Right ventricle myocardium inferior (tissue), 1 donor: Measurements from ENCODE around the gene RAB29. TPM values are rescaled to one million over a fixed set of nuclear protein-coding genes. Genes with fewer than 3 reads are reported as not detected.
"Not testable (repeated sequence)": the region's sequence is repeated elsewhere in the genome, so short reads cannot be mapped to it uniquely, and the experiment has no call there.

Experiments used
- ATAC-seq: fragments of 200-7000 bp; cut with Tn5 transposase; one replicate; pipeline ENCODE4 v1.9.1; 2020; ENCODE audit warnings: mild to moderate bottlenecking, moderate library complexity
- DNase-seq: peaks from one replicate; pipeline ENCODE4 v3.0.0; 2021; ENCODE audit errors: missing footprints
- intact Hi-C: fragments of 100-400 bp; cut with DNase I; formaldehyde crosslinking; loops from one replicate; pipeline ENCODE4 v1.11.0; 2022
- total RNA-seq: library from RNA; stranded (reverse); fragmentation: NEBNext Ultra II Directional; extraction: Animal tissue kit (Norgen Biotek cat#: 25700); gene quantifications from one replicate; pipeline ENCODE4 v1.2.1, GENCODE V29; 2021
- donor health status: DM: no; HTN: yes; CAD: no; lungs with severe emphysema.

The RAB29 gene
- total RNA-seq, 1 donor from 2014 or later: 16.6 TPM

DNA sequence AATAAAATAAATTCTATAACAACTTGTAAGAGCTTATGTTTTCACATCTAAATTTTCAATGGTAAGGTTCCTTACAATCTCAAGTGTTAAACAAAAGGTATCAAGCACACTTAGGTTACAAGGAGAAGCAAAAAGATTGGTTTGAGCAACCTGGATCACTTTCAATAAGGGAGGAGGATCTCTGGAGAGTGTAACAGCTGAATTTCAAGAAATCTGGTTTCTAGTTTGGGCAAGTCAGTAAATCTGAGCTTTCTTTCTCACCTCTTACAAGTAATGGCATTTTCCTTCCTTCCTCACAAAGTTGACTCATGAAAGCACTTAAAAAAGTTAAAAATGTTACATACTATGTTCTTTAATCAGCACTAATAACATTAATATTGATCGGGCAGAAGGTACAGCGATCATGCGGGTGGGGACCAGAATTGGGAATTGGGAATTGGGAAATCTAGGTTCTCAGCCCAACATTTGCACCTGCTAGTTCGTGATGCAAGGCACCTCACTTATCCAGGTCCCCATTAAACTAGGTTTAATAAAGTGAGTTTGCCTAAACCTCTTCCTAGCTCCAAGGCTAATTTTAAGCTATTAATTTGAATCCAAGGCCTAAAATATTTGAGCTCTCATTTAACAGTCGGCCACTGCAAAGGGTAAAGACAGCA, 28.4 kb downstream of the RAB29 start:
- DNase-seq (no peak), ATAC-seq (no peak)
- intact Hi-C loops: no loop called here

DNA sequence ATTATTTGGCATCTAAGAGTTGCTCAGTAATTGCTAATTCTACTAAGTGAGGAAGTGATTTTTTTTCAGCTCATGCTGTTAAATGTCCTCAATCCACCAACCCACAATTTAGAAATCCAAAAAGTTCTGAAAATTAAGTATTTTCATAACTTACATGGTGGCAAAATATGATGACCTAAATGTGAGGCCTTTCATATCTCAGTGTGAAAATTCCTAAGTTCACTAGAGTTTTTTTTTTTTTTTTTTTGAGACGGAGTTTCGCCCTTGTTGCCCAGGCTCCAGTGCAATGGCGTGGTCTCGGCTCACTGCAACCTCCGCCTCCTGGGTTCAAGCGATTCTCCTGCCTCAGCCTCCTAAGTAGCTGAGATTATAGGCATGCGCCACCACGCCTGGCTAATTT, 30.9 kb downstream of the RAB29 start:
- no peak for DNase-seq
- ATAC-seq: no peak
- intact Hi-C loops: no loop called here

DNA sequence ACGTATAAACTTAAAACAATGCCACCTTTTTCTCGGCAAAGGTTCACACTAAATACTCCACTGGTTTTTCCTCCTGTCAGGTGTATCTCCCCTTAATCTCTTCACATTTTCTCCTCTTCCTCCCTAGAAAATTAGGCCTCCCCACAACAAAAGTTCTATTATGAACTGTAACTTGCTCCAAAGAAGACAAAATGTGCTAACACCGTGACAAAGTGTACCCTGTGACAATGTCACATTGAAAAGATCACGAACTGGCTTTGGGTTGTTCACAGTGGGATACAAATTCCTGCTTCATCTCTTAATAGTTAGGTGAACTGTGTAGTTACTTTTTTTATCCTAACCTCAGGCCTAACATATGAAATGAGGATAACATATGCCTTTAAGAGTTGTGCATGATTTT, 31.3 kb downstream of the RAB29 start:
- DNase-seq (no peak), ATAC-seq (no peak)
- intact Hi-C loops: no loop called here

DNA sequence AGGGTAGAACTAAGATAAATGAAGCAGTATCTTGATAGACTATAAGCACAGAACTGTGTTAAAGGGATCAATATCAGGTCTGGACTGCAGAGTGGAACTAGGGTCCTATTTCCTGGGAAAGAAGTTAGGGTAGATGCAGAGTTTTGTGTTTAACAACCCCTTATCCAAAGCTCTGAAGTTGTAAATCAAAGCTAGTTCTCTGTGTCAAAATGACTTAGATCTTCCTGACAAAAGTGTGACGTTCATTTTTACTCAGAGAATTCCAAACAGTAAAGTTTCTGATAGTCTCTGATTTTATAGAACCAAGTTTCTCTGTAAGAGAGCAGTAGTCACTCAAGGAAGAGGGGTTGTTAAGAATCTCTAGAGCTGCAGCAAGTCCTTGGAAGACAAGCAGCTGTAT, 33.6 kb downstream of the RAB29 start:
- ATAC-seq (no peak), DNase-seq (no peak)
- intact Hi-C loops: no loop called here

DNA sequence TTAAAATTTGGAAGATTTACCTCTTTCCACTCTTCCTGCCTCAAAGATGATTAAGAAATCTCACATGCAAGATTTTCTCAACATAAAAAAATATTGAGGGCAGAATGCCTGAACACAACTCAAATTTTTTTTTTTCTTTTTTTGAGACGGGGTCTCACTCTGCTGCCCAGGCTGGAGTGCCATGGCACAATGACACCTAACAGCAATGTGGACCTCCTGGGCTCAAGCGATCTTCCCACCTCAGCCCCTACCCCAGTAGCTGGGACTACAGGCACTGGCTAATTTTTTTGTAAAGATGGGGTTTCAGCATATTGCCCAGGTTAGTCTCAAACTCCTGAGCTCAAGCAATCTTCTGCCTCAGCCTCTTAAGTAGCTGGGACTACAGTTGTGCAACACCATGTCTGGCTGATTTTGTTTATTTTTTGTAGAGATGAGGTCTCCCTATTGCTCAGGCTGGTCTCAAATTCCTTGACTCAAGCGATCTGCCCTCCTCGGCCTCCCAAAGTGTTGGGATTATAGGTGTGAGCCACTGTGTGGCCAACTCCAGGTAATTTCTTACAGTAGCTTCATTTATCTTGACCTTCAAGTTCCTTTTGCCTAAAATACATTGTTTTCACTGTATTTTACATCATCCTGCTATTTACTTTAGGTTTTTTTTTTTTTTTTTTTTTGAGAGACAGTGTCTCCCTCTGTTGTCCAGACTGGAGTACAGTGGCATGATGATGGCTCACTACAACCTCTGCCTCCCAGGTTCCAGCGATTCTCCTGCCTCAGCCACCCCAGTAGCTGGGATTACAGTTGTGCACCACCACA, 35.7 kb downstream of the RAB29 start:
- no peak for ATAC-seq
- DNase-seq: no peak
- intact Hi-C loops: no loop called here

DNA sequence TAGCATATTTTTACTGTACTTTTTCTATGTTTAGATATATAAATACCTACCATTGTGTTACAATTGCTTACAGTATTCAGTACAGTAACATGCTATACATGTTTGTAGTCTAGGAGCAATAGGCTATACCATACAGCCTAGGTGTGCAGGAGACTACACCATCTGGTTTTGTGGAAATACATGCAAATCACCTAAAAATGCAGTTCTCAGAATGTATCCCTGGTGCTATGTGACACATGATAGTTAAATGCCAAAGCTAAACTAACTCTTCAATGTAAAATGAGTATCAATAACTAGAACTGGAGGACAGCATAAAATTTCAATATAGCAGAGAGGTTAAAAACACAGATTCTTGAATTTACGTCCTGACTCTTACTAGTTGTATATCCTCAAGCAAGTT, 40.1 kb downstream of the RAB29 start:
- ATAC-seq (no peak), DNase-seq (no peak)
- intact Hi-C loops: no loop called here

DNA sequence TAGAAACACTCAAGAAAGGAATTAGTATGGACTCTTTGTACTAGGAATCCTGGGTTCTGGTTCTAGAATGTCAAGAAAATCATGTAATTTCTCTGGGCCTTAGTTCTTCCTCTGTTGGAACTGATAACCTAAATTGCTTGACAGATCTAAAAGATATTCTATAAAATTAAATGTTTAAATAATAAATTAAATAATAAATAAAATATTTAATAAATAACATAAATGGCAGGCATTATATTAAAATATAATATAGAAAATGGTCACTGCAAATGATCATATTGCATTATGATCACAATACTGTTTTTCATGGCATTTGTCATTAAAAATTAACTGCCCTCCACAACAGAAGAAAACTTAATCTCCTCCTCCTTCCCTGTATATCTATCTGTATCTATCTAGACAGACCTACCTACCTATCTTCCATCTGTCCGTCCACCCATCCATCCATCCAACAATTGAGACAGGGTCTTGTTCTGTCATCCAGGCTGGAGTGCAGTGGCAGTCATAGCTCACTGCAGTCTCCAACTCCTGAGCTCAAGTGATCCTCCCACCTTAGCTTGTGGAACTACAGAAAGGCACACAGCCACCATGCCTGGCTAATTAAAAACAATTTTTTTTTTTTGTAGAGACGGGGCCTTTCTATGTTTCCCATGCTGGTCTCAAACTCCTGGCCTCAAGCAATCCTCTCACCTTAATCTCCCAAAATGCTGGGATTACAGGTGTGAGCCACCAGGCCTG, 41.7 kb downstream of the RAB29 start:
- DNase-seq (no peak), ATAC-seq (no peak)
- intact Hi-C loops: no loop called here

DNA sequence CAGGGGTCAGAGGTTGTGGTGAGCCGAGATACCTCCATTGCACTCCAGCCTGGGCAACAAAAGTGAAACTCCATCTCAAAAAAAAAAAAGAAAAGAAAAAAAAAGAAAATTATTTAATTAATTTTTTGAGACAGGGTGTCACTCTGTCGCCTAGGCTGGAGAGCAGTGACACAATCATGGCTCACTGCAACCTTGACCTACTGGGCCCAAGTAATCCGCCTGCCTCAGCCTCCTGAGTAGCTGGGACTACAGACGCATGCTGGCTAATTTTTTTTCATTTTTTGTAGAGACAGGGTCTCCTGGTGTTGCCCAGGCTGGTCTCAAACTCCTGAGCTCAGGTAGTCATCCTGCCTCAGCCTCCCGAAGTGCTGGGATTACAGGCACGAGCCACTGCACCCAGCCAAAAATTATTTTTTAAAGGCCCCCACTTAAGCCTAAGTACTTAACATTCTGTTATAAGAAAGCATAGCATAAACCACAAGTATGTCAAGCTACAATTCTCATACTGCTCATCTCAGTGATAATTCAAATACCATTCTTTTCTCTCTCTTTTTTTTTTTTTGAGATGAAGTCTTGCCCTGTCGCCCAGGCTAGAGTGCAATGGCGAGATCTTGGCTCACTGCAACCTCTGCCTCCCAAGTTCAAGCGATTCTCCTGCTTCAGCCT, 45.2 kb downstream of the RAB29 start:
- DNase-seq (no peak), ATAC-seq (no peak)
- intact Hi-C loops: no loop called here

DNA sequence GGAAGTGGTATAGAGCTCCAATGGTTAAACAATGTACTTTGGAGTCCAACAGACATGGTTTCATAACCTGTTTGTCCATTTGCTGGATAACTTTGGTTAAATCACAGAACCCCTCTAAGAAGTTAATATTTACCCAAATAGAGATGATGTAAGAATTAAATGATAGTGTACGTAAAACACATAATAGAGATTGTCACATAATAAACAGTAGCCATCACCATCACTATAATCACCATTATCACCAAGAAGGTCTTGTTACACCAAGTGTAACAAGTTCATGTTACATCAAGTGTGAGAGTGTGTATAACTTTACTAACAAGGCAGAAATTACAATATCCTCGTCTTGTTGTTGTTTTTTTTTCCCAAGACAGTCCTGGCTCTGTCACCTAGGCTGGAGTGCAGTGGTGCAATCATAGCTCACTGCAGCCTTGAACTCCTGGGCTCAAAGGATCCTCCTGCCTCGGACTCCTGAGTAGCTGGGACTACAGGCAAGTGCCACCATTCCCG, 48.6 kb downstream of the RAB29 start:
- DNase-seq (no peak), ATAC-seq (no peak)
- intact Hi-C loops: no loop called here

DNA sequence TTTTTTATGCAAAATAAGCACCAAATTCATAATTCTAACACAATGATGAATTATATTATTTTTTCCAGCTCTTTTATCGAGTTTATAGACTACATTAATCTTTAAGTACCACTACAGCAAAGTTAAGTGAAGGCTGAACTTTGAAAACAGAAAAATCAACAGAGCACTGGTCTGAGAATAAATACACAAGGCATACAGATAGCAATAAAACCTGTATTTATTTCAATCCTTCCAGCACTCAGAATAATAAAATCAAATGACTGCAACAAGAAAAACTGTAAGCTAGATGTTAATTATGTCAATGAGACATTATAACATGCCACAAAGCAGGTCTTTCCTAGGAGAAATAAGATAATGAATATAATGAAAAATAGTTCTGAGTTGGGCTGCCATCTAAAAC, 49.8 kb downstream of the RAB29 start:
- ATAC-seq: no peak
- DNase-seq: no peak
- intact Hi-C loops: no loop called here

DNA sequence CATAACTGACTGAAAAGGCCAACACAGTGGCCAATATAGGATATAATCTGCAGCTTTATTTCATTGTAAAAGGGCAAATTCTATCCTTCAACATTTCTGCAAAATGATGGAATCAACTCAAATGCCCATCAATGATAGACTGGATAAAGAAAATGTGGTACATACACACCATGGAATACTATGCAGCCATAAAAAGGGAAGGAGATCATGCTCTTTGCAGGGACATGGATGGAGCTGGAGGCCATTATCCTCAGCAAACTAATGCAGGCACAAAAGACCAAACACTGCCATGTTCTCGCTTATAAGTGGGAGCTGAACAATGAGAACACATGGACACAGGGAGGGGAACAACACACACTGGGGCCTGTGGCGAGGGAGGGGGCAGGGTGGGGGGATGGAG, 54.5 kb downstream of the RAB29 start:
- ATAC-seq, DNase-seq, intact Hi-C loops: not testable (repeated sequence)

DNA sequence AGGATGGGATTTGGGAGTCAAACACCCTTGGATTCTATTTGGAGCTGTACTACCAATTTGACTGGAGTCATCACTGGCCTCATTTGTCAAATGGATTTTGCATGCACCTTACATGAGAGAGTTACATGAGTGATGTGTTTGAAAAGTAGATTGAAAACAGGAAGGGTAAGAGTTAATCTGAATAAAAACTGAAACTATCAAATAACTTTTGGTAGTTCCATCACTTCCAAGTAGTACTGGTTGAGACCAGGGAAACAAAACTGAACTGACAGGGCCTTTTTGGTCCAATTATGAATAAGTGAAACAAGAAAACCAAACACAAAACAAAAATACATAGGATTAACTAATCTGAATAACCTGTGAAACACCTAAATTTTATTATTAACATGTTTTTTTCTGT, 55.5 kb downstream of the RAB29 start:
- intact Hi-C loops: no loop called here
- ATAC-seq: no peak
- DNase-seq: no peak

DNA sequence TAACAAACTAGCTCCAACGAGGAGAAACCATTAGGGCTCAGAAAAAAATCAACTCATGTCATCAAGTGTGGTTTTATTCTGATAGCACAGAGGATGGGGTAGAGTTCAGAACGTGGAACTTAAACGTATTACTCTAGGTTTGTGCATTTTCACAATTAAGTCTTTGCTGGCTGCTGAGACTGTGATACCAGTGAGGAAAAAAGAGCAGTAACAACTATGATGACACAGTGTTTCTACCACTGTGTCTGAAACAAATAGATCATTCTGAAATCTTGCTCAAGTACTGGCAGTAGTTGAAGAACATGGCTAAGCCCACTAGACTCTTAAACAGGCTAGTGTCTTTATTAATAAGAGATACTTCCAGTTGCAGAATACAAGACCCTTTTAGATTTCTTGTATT, 56.3 kb downstream of the RAB29 start:
- intact Hi-C loops: no loop called here

More for the DNA sequence above, 56.3 kb downstream of the RAB29 start:
- DNase-seq (no peak), ATAC-seq (no peak)

Other genes starting within 250 kb of the RAB29 start
- 35.5 TPM for gene ELK4, start 143.5 kb downstream of the RAB29 start, total RNA-seq
- gene SLC45A3, start 95.0 kb downstream of the RAB29 start, total RNA-seq: 6.5 TPM
- 185 TPM for gene NUCKS1, start 25.3 kb downstream of the RAB29 start, total RNA-seq
- gene SLC41A1, start 37.7 kb upstream of the RAB29 start, total RNA-seq: 458 TPM
- gene PM20D1, start 74.7 kb upstream of the RAB29 start, total RNA-seq: 1.7 TPM
- gene SLC26A9, start 168.0 kb upstream of the RAB29 start, total RNA-seq: 25.4 TPM
- gene RAB7B, start 227.9 kb upstream of the RAB29 start, total RNA-seq: 1.6 TPM
- gene CTSE, start 248.4 kb upstream of the RAB29 start, total RNA-seq: not detected